Endothelial cell (in vitro differentiated cells): Measurements from ENCODE around the gene TSHZ2. TPM values are rescaled to one million over a fixed set of nuclear protein-coding genes. Genes with fewer than 3 reads are reported as not detected.
"Not testable (repeated sequence)": the region's sequence is repeated elsewhere in the genome, so short reads cannot be mapped to it uniquely, and the experiment has no call there.

Experiments
- DNase-seq: peaks from one replicate; pipeline ENCODE4 v3.0.0; 2021; ENCODE audit warnings: low spot score
- H3K27ac Mint-ChIP-seq: one replicate; pipeline ENCODE4 v1.8.0; 2021; ENCODE audit warnings: mixed read lengths, inconsistent platforms; ENCODE audit not compliant: unreplicated experiment
- H3K27me3 Mint-ChIP-seq: one replicate; pipeline ENCODE4 v1.8.0; 2021; ENCODE audit warnings: mild to moderate bottlenecking, moderate library complexity, mixed read lengths, inconsistent platforms; ENCODE audit not compliant: unreplicated experiment
- H3K36me3 Mint-ChIP-seq: one replicate; pipeline ENCODE4 v1.8.0; 2021; ENCODE audit warnings: mild to moderate bottlenecking, low read depth, mixed read lengths, inconsistent platforms; ENCODE audit not compliant: unreplicated experiment
- H3K4me1 Mint-ChIP-seq: one replicate; pipeline ENCODE4 v1.8.0; 2021; ENCODE audit warnings: mild to moderate bottlenecking, mixed read lengths, inconsistent platforms; ENCODE audit not compliant: unreplicated experiment
- H3K4me3 Mint-ChIP-seq: one replicate; pipeline ENCODE4 v1.8.0; 2021; ENCODE audit warnings: mild to moderate bottlenecking, mixed read lengths, inconsistent platforms; ENCODE audit not compliant: unreplicated experiment
- H3K9me3 Mint-ChIP-seq: one replicate; pipeline ENCODE4 v1.8.0; 2021; ENCODE audit warnings: mixed read lengths, inconsistent platforms; ENCODE audit not compliant: unreplicated experiment
- total RNA-seq: library from RNA; stranded (reverse); fragmentation: NEBNext Ultra II Directional; extraction: Animal tissue kit (Norgen Biotek cat#: 25700); gene quantifications from one replicate; pipeline ENCODE4 v1.2.1, GENCODE V29; 2021; ENCODE audit not compliant: unreplicated experiment
- TF ChIP-seq, protein P1 (sequence below): fragments of 200-600 bp; sonication (generic); IDR thresholded peaks from one replicate; pipeline ENCODE4 v1.5.0; 2021; ENCODE audit warnings: antibody characterized with exemption; ENCODE audit not compliant: unreplicated experiment

TSHZ2 gene
- total RNA-seq, 1 donor from 2014 or later: 2.3 TPM

GRCh38 chr20:53513168-53513488 lies 541.0 kb downstream of the TSHZ2 start:
- no peak overlapping the region for H3K4me3 Mint-ChIP-seq
- no peak for DNase-seq
- H3K4me1 Mint-ChIP-seq: no peaks in the 10 kb centered on the region
- TF ChIP-seq, protein P1, sequence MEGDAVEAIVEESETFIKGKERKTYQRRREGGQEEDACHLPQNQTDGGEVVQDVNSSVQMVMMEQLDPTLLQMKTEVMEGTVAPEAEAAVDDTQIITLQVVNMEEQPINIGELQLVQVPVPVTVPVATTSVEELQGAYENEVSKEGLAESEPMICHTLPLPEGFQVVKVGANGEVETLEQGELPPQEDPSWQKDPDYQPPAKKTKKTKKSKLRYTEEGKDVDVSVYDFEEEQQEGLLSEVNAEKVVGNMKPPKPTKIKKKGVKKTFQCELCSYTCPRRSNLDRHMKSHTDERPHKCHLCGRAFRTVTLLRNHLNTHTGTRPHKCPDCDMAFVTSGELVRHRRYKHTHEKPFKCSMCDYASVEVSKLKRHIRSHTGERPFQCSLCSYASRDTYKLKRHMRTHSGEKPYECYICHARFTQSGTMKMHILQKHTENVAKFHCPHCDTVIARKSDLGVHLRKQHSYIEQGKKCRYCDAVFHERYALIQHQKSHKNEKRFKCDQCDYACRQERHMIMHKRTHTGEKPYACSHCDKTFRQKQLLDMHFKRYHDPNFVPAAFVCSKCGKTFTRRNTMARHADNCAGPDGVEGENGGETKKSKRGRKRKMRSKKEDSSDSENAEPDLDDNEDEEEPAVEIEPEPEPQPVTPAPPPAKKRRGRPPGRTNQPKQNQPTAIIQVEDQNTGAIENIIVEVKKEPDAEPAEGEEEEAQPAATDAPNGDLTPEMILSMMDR: no peak
- H3K27ac Mint-ChIP-seq: no peak overlapping the region
- no peaks in the 10 kb centered on the region for H3K9me3 Mint-ChIP-seq
- H3K36me3 Mint-ChIP-seq: no peaks in the 10 kb centered on the region
- H3K27me3 Mint-ChIP-seq: no peaks in the 10 kb centered on the region

GRCh38 chr20:53513489-53514298 lies 541.5 kb downstream of the TSHZ2 start:
- Mint-ChIP-seq H3K9me3 (no peaks in the 10 kb centered on the region), H3K27ac (no peak overlapping the region), H3K4me1 (no peaks in the 10 kb centered on the region), H3K36me3 (no peaks in the 10 kb centered on the region), H3K27me3 (no peaks in the 10 kb centered on the region), H3K4me3 (no peak overlapping the region)
- TF ChIP-seq, protein P1: no peak
- DNase-seq: no peak

DNA sequence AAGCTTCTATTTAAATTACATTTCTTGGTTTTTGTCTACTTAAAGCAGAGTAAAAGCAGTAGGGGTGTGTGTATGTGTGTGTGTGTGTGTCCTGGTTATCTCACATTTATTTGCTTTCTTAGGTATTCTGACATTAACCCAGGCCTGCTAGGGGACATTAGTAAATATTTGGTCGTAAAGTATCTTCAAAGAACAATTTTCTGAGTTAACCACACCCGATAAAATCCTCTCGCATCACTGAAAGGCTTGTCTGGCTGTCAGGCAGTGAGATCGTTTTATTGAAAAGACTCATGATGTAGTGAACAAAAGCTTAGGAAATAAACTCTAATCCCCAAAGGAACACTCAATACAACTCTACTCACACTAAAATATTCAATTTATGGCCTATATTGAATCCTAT lies 543.6 kb downstream of the TSHZ2 start:
- Mint-ChIP-seq H3K27ac (no peak overlapping the region), H3K9me3 (no peaks in the 10 kb centered on the region), H3K4me3 (no peak overlapping the region), H3K36me3 (no peaks in the 10 kb centered on the region), H3K4me1 (no peaks in the 10 kb centered on the region), H3K27me3 (no peaks in the 10 kb centered on the region)
- TF ChIP-seq, protein P1: no peak
- DNase-seq: no peak

GRCh38 chr20:53517146-53517545 lies 545.0 kb downstream of the TSHZ2 start:
- H3K9me3 Mint-ChIP-seq: no peaks in the 10 kb centered on the region
- no peak overlapping the region for H3K4me3 Mint-ChIP-seq
- no peaks in the 10 kb centered on the region for H3K4me1 Mint-ChIP-seq
- TF ChIP-seq, protein P1: no peak
- H3K27me3 Mint-ChIP-seq: no peaks in the 10 kb centered on the region
- no peak for DNase-seq
- H3K27ac Mint-ChIP-seq: no peak overlapping the region
- H3K36me3 Mint-ChIP-seq: no peaks in the 10 kb centered on the region

DNA sequence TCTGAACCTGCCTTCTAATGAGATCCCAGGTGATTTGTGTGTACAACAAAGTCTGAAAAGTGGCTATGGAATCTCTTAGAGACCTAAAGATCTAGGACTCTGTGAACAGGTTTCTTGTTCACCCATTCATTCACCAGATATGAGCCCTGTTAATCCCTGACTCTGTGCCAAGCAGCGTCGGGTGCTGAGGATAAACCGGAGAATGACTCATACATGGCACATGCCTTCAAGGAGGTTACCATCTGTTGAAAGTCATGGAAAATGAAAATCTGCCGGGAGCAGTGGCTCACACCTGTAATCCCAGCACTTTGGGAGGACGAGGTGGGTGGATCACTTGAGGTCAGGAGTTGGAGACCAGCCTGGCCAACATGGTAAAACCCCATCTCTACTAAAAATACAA lies 549.3 kb downstream of the TSHZ2 start:
- not testable (repeated sequence) for H3K4me3 Mint-ChIP-seq, H3K27me3 Mint-ChIP-seq, H3K9me3 Mint-ChIP-seq, H3K27ac Mint-ChIP-seq, H3K4me1 Mint-ChIP-seq, DNase-seq, H3K36me3 Mint-ChIP-seq
